HepG2 (cell line): Measurements from ENCODE around the gene S100A11. TPM values are rescaled to one million over a fixed set of nuclear protein-coding genes. Genes with fewer than 3 reads are reported as not detected.

Source experiments
- CCDC6 ChIP-seq: sonication (generic); formaldehyde crosslinking; IDR thresholded peaks from 2 replicates; pipeline ENCODE4 v1.8.1; 2022; ENCODE audit warnings: mild to moderate bottlenecking, missing genetic modification reagents, moderate library complexity
- ETV6 ChIP-seq: sonication (generic); formaldehyde crosslinking; conservative IDR thresholded peaks from 2 replicates; pipeline ENCODE4 v1.4.0; 2020; ENCODE audit warnings: missing genetic modification reagents
- GATAD2A ChIP-seq: IDR thresholded peaks from 2 replicates; pipeline ENCODE4 v1.6.1; 2016
- NFIC ChIP-seq: IDR thresholded peaks from 2 replicates; pipeline ENCODE4 v1.6.1; 2012; ENCODE audit warnings: mild to moderate bottlenecking, low read length, inconsistent platforms
- PCBP1 ChIP-seq: fragments of 200-400 bp; formaldehyde crosslinking; IDR thresholded peaks from 2 replicates; pipeline ENCODE4 v1.6.1; 2017; ENCODE audit warnings: mild to moderate bottlenecking, low read depth, low read length, borderline replicate concordance
- POLR2G ChIP-seq: fragments of 200-400 bp; formaldehyde crosslinking; IDR thresholded peaks from 2 replicates; pipeline ENCODE4 v1.6.1; 2018; ENCODE audit warnings: mild to moderate bottlenecking, low read depth, low read length, moderate library complexity
- RBFOX2 ChIP-seq: fragments of 200-400 bp; formaldehyde crosslinking; IDR thresholded peaks from 2 replicates; pipeline ENCODE4 v1.6.1; 2017; ENCODE audit warnings: low read depth, mild to moderate bottlenecking, low read length
- SKI ChIP-seq: fragments of 450-650 bp; IDR thresholded peaks from one replicate; pipeline ENCODE4 v1.6.1; 2018; ENCODE audit warnings: mild to moderate bottlenecking; ENCODE audit not compliant: partially characterized antibody
- TAF1 ChIP-seq: sonication (generic); formaldehyde crosslinking; IDR thresholded peaks from 2 replicates; pipeline ENCODE4 v1.4.0; 2020; ENCODE audit warnings: missing genetic modification reagents
- ZNF430 ChIP-seq: sonication (generic); formaldehyde crosslinking; IDR thresholded peaks from 2 replicates; pipeline ENCODE4 v1.9.0; 2021; ENCODE audit warnings: mild to moderate bottlenecking, missing genetic modification reagents
- ZNF644 ChIP-seq: IDR thresholded peaks from 2 replicates; pipeline ENCODE4 v1.6.1; 2016; ENCODE audit warnings: low read depth
- polyA plus RNA-seq, 8 experiments: library from polyadenylated mRNA; depleted of rRNA in 3 of 8; stranded (reverse) in 7 of 8; unstranded in 1 of 8; fragments of >200 nt; fragmentation: Illumina TruSeq in 4 of 8; extraction: Trizol in 4 of 8; gene quantifications; 2 replicates each; pipeline versions ENCODE4 v1.2.1 to v1.2.3, GENCODE V29; 2011 to 2016; ENCODE audit warnings: low read depth in 4 of 8, missing spikeins in 1 of 8, mixed read lengths in 1 of 8; ENCODE audit not compliant: insufficient read depth in 1 of 8
- total RNA-seq, 5 experiments: library from RNA; depleted of rRNA; stranded (reverse); fragments of >200 nt; fragmentation: Illumina TruSeq; extraction: Trizol; gene quantifications; 2 replicates each; pipeline ENCODE4 v1.2.3, GENCODE V29; 2016; ENCODE audit warnings: low read depth in 1 of 5
- TF ChIP-seq, protein P1 (sequence below): sonication (generic); formaldehyde crosslinking; IDR thresholded peaks from 2 replicates; pipeline ENCODE4 v1.5.0; 2020; ENCODE audit warnings: missing genetic modification reagents
- TF ChIP-seq, protein P2 (sequence below): sonication (generic); formaldehyde crosslinking; IDR thresholded peaks from 2 replicates; pipeline ENCODE4 v1.4.0; 2020; ENCODE audit warnings: missing genetic modification reagents
- TF ChIP-seq, protein P3 (sequence below): sonication (generic); formaldehyde crosslinking; IDR thresholded peaks from 2 replicates; pipeline ENCODE4 v1.5.1; 2020; ENCODE audit warnings: mild to moderate bottlenecking, missing genetic modification reagents, moderate library complexity
- TF ChIP-seq, protein P4 (sequence below): sonication (generic); formaldehyde crosslinking; IDR thresholded peaks from 2 replicates; pipeline ENCODE4 v1.4.0; 2020; ENCODE audit warnings: mild to moderate bottlenecking, low read depth, missing genetic modification reagents

Gene S100A11
- total and polyA plus RNA-seq, 2 of the 13 experiments (the other 11 are each of a cell fraction or from before 2014, with no cell fraction given): 6.6 to 34.4 TPM

DNA sequence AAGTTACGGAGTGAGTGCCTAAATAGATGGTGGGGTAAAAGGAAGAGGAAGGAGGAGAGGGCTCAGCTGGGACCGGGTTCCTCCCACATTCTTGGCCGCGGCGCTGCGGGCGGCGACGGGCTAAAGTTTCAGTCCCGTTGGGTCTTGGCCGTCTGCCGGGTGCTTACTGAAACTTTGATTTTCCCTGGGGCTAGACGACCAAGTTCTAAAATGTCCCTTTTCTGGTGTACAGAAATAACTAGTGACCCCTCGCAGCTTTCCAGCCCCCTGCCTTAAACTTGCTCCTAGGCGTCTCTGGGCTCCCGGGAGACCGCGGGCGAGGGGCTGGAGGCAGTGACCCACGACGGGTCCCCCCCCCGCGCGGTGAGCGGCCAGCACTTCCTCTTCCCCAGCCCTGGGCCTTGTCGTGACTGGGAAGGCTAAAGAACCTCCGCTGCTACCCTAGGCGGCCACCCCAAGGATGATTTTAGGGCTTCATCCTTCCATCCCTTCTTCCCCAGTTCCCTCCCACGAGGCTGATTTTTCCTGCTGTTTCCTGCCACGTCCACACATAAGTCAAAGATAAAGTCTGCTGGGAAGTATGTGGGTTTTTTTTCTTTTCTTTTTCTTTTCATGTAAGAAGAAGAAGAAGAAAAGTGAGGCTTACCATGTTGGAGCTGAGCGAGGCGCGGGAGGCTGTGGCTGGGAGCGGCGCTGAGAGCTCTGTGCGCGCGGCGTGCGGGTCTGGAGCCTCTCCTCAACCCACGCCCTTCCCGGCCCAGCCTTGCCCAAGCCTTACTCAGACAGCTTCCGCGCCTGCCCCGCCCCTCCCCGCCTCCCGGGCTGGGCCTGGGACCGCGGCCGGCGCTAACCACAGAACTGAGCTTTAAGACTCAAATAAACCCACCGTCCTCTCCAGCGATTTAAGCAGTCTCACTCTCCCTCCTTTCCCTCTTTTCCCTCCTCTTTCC, at the start of gene S100A11 (continued):
- TF ChIP-seq, protein P1, sequence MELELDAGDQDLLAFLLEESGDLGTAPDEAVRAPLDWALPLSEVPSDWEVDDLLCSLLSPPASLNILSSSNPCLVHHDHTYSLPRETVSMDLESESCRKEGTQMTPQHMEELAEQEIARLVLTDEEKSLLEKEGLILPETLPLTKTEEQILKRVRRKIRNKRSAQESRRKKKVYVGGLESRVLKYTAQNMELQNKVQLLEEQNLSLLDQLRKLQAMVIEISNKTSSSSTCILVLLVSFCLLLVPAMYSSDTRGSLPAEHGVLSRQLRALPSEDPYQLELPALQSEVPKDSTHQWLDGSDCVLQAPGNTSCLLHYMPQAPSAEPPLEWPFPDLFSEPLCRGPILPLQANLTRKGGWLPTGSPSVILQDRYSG: no peak
- TF ChIP-seq RBFOX2 (0 out of 2 replicates have a peak, but pooled peaks have one; percentile 37), GATAD2A (0 out of 2 replicates have a peak, but pooled peaks have one; percentile 19), SKI (no peak), CCDC6 (CRISPR knock-in tag) (no peak), TAF1 (CRISPR knock-in tag) (peak; percentile 34; the same call in 1 of the 2 replicates), PCBP1 (0 out of 2 replicates have a peak, but pooled peaks have one; percentile 22), NFIC (no peak), ZNF644 (0 out of 2 replicates have a peak, but pooled peaks have one; percentile 28), POLR2G (peak; percentile 50), ETV6 (no peak), ZNF430 (CRISPR knock-in tag) (no peak)
- TF ChIP-seq, protein P2, sequence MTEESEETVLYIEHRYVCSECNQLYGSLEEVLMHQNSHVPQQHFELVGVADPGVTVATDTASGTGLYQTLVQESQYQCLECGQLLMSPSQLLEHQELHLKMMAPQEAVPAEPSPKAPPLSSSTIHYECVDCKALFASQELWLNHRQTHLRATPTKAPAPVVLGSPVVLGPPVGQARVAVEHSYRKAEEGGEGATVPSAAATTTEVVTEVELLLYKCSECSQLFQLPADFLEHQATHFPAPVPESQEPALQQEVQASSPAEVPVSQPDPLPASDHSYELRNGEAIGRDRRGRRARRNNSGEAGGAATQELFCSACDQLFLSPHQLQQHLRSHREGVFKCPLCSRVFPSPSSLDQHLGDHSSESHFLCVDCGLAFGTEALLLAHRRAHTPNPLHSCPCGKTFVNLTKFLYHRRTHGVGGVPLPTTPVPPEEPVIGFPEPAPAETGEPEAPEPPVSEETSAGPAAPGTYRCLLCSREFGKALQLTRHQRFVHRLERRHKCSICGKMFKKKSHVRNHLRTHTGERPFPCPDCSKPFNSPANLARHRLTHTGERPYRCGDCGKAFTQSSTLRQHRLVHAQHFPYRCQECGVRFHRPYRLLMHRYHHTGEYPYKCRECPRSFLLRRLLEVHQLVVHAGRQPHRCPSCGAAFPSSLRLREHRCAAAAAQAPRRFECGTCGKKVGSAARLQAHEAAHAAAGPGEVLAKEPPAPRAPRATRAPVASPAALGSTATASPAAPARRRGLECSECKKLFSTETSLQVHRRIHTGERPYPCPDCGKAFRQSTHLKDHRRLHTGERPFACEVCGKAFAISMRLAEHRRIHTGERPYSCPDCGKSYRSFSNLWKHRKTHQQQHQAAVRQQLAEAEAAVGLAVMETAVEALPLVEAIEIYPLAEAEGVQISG (CRISPR knock-in tag): no peak
- TF ChIP-seq, protein P3, sequence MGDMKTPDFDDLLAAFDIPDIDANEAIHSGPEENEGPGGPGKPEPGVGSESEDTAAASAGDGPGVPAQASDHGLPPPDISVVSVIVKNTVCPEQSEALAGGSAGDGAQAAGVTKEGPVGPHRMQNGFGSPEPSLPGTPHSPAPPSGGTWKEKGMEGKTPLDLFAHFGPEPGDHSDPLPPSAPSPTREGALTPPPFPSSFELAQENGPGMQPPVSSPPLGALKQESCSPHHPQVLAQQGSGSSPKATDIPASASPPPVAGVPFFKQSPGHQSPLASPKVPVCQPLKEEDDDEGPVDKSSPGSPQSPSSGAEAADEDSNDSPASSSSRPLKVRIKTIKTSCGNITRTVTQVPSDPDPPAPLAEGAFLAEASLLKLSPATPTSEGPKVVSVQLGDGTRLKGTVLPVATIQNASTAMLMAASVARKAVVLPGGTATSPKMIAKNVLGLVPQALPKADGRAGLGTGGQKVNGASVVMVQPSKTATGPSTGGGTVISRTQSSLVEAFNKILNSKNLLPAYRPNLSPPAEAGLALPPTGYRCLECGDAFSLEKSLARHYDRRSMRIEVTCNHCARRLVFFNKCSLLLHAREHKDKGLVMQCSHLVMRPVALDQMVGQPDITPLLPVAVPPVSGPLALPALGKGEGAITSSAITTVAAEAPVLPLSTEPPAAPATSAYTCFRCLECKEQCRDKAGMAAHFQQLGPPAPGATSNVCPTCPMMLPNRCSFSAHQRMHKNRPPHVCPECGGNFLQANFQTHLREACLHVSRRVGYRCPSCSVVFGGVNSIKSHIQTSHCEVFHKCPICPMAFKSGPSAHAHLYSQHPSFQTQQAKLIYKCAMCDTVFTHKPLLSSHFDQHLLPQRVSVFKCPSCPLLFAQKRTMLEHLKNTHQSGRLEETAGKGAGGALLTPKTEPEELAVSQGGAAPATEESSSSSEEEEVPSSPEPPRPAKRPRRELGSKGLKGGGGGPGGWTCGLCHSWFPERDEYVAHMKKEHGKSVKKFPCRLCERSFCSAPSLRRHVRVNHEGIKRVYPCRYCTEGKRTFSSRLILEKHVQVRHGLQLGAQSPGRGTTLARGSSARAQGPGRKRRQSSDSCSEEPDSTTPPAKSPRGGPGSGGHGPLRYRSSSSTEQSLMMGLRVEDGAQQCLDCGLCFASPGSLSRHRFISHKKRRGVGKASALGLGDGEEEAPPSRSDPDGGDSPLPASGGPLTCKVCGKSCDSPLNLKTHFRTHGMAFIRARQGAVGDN: 0 out of 2 replicates have a peak, but pooled peaks have one; percentile 20
- TF ChIP-seq, protein P4, sequence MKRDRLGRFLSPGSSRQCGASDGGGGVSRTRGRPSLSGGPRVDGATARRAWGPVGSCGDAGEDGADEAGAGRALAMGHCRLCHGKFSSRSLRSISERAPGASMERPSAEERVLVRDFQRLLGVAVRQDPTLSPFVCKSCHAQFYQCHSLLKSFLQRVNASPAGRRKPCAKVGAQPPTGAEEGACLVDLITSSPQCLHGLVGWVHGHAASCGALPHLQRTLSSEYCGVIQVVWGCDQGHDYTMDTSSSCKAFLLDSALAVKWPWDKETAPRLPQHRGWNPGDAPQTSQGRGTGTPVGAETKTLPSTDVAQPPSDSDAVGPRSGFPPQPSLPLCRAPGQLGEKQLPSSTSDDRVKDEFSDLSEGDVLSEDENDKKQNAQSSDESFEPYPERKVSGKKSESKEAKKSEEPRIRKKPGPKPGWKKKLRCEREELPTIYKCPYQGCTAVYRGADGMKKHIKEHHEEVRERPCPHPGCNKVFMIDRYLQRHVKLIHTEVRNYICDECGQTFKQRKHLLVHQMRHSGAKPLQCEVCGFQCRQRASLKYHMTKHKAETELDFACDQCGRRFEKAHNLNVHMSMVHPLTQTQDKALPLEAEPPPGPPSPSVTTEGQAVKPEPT (CRISPR knock-in tag): no peak
